DOHH2 (cell line): ENCODE results near the gene LIF.

Experiments used
- H3F3A ChIP-seq: fragments of 200-600 bp; sonication (generic), shearing (Covaris generic); 2 replicates; pipeline ENCODE4 v1.6.0; 2016; ENCODE audit warnings: antibody characterized with exemption, mild to moderate bottlenecking; ENCODE audit not compliant: control insufficient read depth, insufficient read depth
- H3K27ac ChIP-seq: fragments of 200-600 bp; sonication (generic); 2 replicates; pipeline ENCODE4 v1.5.1; 2014; ENCODE audit warnings: low read depth, mild to moderate bottlenecking, low read length, moderate library complexity
- H3K27me3 ChIP-seq: fragments of 200-600 bp; sonication (generic); 2 replicates; pipeline ENCODE4 v1.6.1; 2014; ENCODE audit warnings: mild to moderate bottlenecking, low read length, mixed read lengths; ENCODE audit not compliant: control insufficient read depth
- H3K36me3 ChIP-seq: fragments of 200-600 bp; sonication (generic); 2 replicates; pipeline ENCODE4 v1.6.1; 2014; ENCODE audit warnings: mild to moderate bottlenecking, low read length, moderate library complexity, mixed read lengths; ENCODE audit not compliant: control insufficient read depth
- H3K4me1 ChIP-seq: fragments of 200-600 bp; sonication (generic); 2 replicates; pipeline ENCODE4 v1.6.1; 2014; ENCODE audit warnings: mild to moderate bottlenecking, low read length, mixed read lengths; ENCODE audit not compliant: control insufficient read depth
- H3K4me2 ChIP-seq: fragments of 200-600 bp; sonication (generic); 2 replicates; pipeline ENCODE4 v1.6.0; 2014; ENCODE audit warnings: mild to moderate bottlenecking, low read length, moderate library complexity
- H3K4me3 ChIP-seq: fragments of 200-600 bp; sonication (generic); 2 replicates; pipeline ENCODE4 v1.5.1; 2014; ENCODE audit warnings: mild to moderate bottlenecking, low read length, mixed read lengths
- H3K79me2 ChIP-seq: fragments of 200-600 bp; sonication (generic); 2 replicates; pipeline ENCODE4 v1.6.1; 2014; ENCODE audit warnings: mild to moderate bottlenecking, low read length, mixed read lengths; ENCODE audit not compliant: control insufficient read depth
- H3K9me2 ChIP-seq: fragments of 200-600 bp; sonication (generic); replicated peaks from 2 replicates; pipeline ENCODE4 v1.6.1; 2014; ENCODE audit warnings: mild to moderate bottlenecking, low read length, mixed read lengths; ENCODE audit not compliant: control insufficient read depth
- H3K9me3 ChIP-seq: fragments of 200-600 bp; sonication (generic); 2 replicates; pipeline ENCODE4 v1.6.1; 2014; ENCODE audit warnings: antibody characterized with exemption, low read length, mixed read lengths; ENCODE audit not compliant: control insufficient read depth, insufficient read depth
- H4K20me1 ChIP-seq: fragments of 200-600 bp; sonication (generic); 2 replicates; pipeline ENCODE4 v1.6.0; 2014; ENCODE audit warnings: low read depth, mild to moderate bottlenecking, antibody characterized with exemption, low read length, moderate library complexity; ENCODE audit not compliant: control insufficient read depth, insufficient read depth
- EZH2phosphoT487 ChIP-seq: fragments of 200-600 bp; sonication (generic); IDR thresholded peaks from 2 replicates; pipeline ENCODE4 v1.6.1; 2017; ENCODE audit warnings: borderline replicate concordance, mild to moderate bottlenecking, antibody characterized with exemption, low read length, moderate library complexity, mixed read lengths
- TF ChIP-seq, protein P1 (sequence below): fragments of 200-600 bp; sonication (generic); IDR thresholded peaks from one replicate; pipeline ENCODE4 v1.5.1; 2014; ENCODE audit warnings: antibody characterized with exemption, mild to moderate bottlenecking, low read depth, low read length; ENCODE audit not compliant: poor library complexity, severe bottlenecking

LIF gene

DNA sequence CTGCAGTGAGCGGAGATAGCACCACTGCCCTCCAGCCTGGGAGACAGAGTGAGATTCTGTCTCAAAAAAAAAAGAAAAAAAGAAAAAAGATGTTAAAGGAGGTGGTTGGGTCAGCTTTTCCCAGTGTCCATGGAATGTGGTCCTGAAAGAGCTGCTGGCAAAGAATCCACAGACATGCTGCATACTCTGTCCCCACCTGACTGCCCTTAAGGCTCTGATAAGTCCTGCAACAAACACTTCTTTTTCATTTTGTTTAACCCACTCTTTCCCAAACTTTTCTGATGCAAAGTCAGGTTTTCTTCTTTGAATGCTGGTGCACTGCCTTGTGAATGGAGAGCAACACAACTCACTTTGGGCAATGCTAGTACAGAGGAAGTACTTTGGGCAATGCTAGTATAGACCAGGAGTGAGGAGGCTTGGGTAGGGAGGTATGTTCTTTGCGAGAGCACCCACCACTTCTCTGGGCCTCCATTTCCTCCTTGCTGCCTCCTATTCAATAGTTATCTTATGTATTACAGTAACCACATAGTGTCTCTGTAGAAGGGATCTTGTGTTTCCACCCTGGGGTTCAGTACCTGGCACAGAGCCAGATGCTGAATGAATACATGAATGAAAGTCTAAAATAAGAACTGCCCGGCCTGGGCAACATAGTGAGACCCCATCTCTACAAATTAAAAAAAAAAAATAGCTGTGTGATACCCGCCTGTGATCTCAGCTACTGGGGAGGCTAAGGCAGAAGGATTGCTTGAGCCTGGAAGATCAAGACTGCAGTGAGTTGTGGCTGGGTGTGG lies 18.9 kb downstream of the LIF start:
- peaks cover 4% of the 10 kb centered on the region; the same call in 1 of the 2 replicates for H3K27me3 ChIP-seq
- H3K4me2 ChIP-seq: no peak overlapping the region
- H4K20me1 ChIP-seq: no peaks in the 10 kb centered on the region
- H3K4me3 ChIP-seq: no peak overlapping the region
- H3K36me3 ChIP-seq: no peaks in the 10 kb centered on the region
- no peaks in the 10 kb centered on the region for H3K4me1 ChIP-seq
- H3F3A ChIP-seq: no peaks in the 10 kb centered on the region
- no peaks in the 10 kb centered on the region for H3K9me2 ChIP-seq
- H3K9me3 ChIP-seq: no peaks in the 10 kb centered on the region
- no peak overlapping the region for H3K27ac ChIP-seq
- H3K79me2 ChIP-seq: no peaks in the 10 kb centered on the region
- TF ChIP-seq, protein P1, sequence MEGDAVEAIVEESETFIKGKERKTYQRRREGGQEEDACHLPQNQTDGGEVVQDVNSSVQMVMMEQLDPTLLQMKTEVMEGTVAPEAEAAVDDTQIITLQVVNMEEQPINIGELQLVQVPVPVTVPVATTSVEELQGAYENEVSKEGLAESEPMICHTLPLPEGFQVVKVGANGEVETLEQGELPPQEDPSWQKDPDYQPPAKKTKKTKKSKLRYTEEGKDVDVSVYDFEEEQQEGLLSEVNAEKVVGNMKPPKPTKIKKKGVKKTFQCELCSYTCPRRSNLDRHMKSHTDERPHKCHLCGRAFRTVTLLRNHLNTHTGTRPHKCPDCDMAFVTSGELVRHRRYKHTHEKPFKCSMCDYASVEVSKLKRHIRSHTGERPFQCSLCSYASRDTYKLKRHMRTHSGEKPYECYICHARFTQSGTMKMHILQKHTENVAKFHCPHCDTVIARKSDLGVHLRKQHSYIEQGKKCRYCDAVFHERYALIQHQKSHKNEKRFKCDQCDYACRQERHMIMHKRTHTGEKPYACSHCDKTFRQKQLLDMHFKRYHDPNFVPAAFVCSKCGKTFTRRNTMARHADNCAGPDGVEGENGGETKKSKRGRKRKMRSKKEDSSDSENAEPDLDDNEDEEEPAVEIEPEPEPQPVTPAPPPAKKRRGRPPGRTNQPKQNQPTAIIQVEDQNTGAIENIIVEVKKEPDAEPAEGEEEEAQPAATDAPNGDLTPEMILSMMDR: no peak
- TF ChIP-seq EZH2phosphoT487: no peak

DNA sequence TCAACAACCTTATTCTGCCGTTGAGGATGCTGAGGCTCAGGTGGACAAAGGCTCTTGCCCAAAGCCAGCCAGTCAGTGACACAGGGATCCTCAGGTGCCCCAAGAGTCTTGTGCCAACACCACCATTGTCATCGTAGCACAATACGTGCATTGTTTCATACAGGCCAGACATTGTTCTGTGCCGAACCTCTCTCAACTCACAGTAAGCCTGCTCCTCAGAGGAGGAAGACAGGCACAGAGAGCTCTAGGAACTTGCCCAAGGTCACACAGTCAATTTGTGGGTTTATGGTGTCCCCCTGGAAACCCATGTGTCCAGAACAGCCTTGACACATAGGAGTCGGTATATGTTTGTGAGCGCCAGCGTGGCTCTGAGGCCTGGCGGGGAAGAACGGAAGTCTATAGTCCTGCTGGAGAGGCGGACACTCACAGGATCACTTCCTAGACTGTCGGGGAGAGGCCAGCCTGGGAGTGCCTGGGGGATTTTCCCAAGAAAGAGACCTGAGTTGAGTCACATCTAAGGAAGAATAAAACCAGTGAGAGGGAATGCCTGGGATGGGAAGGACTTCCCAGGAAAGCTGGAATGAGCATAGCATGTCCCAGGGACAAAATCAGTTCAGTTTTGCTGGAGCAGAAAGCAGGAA lies 20.2 kb downstream of the LIF start:
- Histone ChIP-seq H3K36me3 (no peaks in the 10 kb centered on the region), H3K4me3 (no peak overlapping the region), H4K20me1 (no peaks in the 10 kb centered on the region), H3K4me2 (no peak overlapping the region), H3K9me2 (no peaks in the 10 kb centered on the region), H3F3A (no peaks in the 10 kb centered on the region), H3K79me2 (no peaks in the 10 kb centered on the region), H3K27ac (no peak overlapping the region), H3K9me3 (no peaks in the 10 kb centered on the region), H3K27me3 (peaks cover 18% of the 10 kb centered on the region), H3K4me1 (peaks cover 7% of the 10 kb centered on the region)
- TF ChIP-seq, protein P1: no peak
- no peak for TF ChIP-seq EZH2phosphoT487

DNA sequence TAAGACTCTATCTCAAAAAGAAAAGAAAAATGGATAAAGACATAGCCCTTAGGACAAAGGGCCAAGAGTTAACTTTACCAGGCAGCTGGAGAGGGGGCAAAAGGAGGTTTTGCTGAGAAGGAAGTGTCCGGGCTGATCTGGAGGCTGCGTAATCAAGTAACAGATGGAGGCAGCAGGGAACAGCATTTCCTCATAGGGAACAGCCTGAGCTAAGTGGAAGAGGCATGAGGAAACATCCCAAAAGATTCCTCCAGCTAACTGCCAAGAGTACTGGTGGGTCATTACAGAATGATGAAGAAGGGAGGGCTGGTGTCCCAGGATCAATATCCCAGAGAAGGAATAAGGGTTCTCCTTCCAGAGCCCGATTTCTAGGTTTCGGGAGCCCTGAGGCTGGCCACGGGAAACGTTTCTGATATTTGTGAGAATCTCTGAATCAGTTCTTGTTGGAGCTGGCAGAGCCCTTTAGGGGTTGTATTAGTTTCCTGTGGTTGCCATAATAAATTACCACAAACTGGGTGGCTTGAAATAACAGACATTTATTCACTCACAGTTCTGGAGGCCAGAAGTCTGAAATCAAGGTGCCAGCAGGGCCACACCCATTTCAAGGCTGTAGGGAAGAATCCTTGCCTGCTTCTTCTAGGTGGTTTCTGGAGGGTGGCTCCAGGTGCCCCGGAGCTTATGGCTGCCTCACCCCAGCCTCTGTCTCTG lies 21.2 kb downstream of the LIF start:
- H3K9me2 ChIP-seq: no peaks in the 10 kb centered on the region
- no peaks in the 10 kb centered on the region for H3K79me2 ChIP-seq
- H3K27me3 ChIP-seq: peaks cover 27% of the 10 kb centered on the region
- H3F3A ChIP-seq: no peaks in the 10 kb centered on the region
- H3K9me3 ChIP-seq: no peaks in the 10 kb centered on the region
- no peak overlapping the region for H3K4me3 ChIP-seq
- H4K20me1 ChIP-seq: no peaks in the 10 kb centered on the region
- H3K4me2 ChIP-seq: no peak overlapping the region
- H3K27ac ChIP-seq: no peak overlapping the region
- H3K36me3 ChIP-seq: no peaks in the 10 kb centered on the region
- TF ChIP-seq EZH2phosphoT487: no peak
- TF ChIP-seq, protein P1: no peak
- H3K4me1 ChIP-seq: peaks cover 16% of the 10 kb centered on the region
